ENCODE data around the gene PPP2R2B.

- no peak for TF ChIP-seq CTCF (IDR thresholded peaks at IDR 0.05)
- no peak for TF ChIP-seq EP300 (IDR thresholded peaks at IDR 0.05)
Observed at GRCh38 chr5:146770546-146770945, 108.0 kb downstream of the PPP2R2B start.
